SH-SY5Y (cell line): ENCODE measurements around the gene PIP5K1B.

Experiments
- GATA2 ChIP-seq: IDR thresholded peaks from 2 replicates; pipeline ENCODE4 v1.6.1; 2011; ENCODE audit warnings: mild to moderate bottlenecking, low read depth, low read length
- GATA3 ChIP-seq: IDR thresholded peaks from 2 replicates; pipeline ENCODE4 v1.6.1; 2011; ENCODE audit warnings: low read depth, mild to moderate bottlenecking, low read length, moderate library complexity

GRCh38 chr9:68692519-68692918, 12.5 kb upstream of the PIP5K1B start:
- TF ChIP-seq GATA2 (no peak), GATA3 (no peak)
